Tibial artery (tissue), 4 donors: ENCODE results near the gene TCEA2.

ENCODE experiments used
- DNase-seq, 2 donors: peaks; one replicate each; pipeline ENCODE4 v3.0.0-alpha.2; 2019
- H3K27ac ChIP-seq, 2 donors: fragments of 200-600 bp; sonication (generic) in 1 of 2; 1 replicate in 1 of 2; 2 replicates in 1 of 2; pipeline ENCODE4 v1.5.1; 2018 to 2019; ENCODE audit warnings: mild to moderate bottlenecking in 1 of 2
- H3K27me3 ChIP-seq, 2 donors: fragments of 200-600 bp; sonication (generic) in 1 of 2; one replicate each; pipeline versions ENCODE4 v1.5.1 to v1.6.0; 2016 to 2019
- H3K36me3 ChIP-seq, 3 donors: fragments of 200-600 bp; sonication (generic) in 2 of 3; one replicate each; pipeline ENCODE4 v1.5.1; 2016 to 2019; ENCODE audit warnings: mild to moderate bottlenecking in 2 of 3
- H3K4me1 ChIP-seq, 4 donors: fragments of 200-600 bp; sonication (generic) in 2 of 4; 1 replicate in 3 of 4; 2 replicates in 1 of 4; pipeline ENCODE4 v1.5.1; 2016 to 2019
- H3K4me3 ChIP-seq, 2 donors: fragments of 200-600 bp; sonication (generic) in 1 of 2; 1 replicate in 1 of 2; 2 replicates in 1 of 2; pipeline ENCODE4 v1.5.1; 2018 to 2019; ENCODE audit warnings: mild to moderate bottlenecking in 2 of 2
- H3K9me3 ChIP-seq, 3 donors: fragments of 200-600 bp; sonication (generic) in 1 of 3; one replicate each; pipeline ENCODE4 v1.5.1; 2016 to 2019
- CTCF ChIP-seq, 2 experiments: fragments of 200-600 bp in 1 of 2; fragments of 450-650 bp in 1 of 2; IDR thresholded peaks; one replicate each; pipeline ENCODE4 v1.5.1; 2017 to 2019; ENCODE audit warnings: antibody characterized with exemption in 2 of 2, mild to moderate bottlenecking in 1 of 2, moderate library complexity in 1 of 2
- intact Hi-C: fragments of 100-400 bp; cut with DNase I; formaldehyde crosslinking; loops from one replicate; pipeline ENCODE4 v1.15.0; 2023; ENCODE audit warnings: low total_unique reads

Gene TCEA2

GRCh38 chr20:64049878-64050260, 13.1 kb upstream of the TCEA2 start:
- Histone ChIP-seq H3K36me3 (no peaks in the 10 kb centered on the region), H3K4me1 (peaks cover 0 to 24% (median 14%) of the 10 kb centered on the region in 4 donors), H3K9me3 (no peaks in the 10 kb centered on the region), H3K27me3 (peaks cover 5 to 97% of the 10 kb centered on the region in 2 donors), H3K27ac (no peak overlapping the region), H3K4me3 (peak overlapping the region in 1 of 2 donors; percentile 39)
- no peak for DNase-seq
- intact Hi-C loops, result no loop called here
- no peak for TF ChIP-seq CTCF (IDR thresholded peaks at IDR 0.05)

- DNase-seq, result no peak
- no peaks in the 10 kb centered on the region for H3K9me3 ChIP-seq
- peak overlapping the region in 1 of 2 donors; percentile 4 for H3K27ac ChIP-seq
- intact Hi-C loops, result no loop called here
- no peak for TF ChIP-seq CTCF (IDR thresholded peaks at IDR 0.05)
- peaks cover 0 to 24% (median 14%) of the 10 kb centered on the region in 4 donors for H3K4me1 ChIP-seq
- H3K27me3 ChIP-seq, result peaks cover 5 to 97% of the 10 kb centered on the region in 2 donors
- no peaks in the 10 kb centered on the region for H3K36me3 ChIP-seq
- peak overlapping the region in 1 of 2 donors; percentile 39 for H3K4me3 ChIP-seq
Observed at GRCh38 chr20:64050261-64051032, 12.6 kb upstream of the TCEA2 start.

- H3K4me3 ChIP-seq, result no peak overlapping the region
- no peak for TF ChIP-seq CTCF (IDR thresholded peaks at IDR 0.05)
- no peaks in the 10 kb centered on the region for H3K9me3 ChIP-seq
- H3K36me3 ChIP-seq, result no peaks in the 10 kb centered on the region
- peak overlapping the region in 1 of 2 donors; percentile 4 for H3K27ac ChIP-seq
- DNase-seq, result no peak
- peaks cover 0 to 27% (median 14%) of the 10 kb centered on the region in 4 donors for H3K4me1 ChIP-seq
- peaks cover 5 to 97% of the 10 kb centered on the region in 2 donors for H3K27me3 ChIP-seq
- intact Hi-C loops, result no loop called here
Observed at GRCh38 chr20:64051033-64051452, 12.0 kb upstream of the TCEA2 start.

- TF ChIP-seq CTCF (IDR thresholded peaks at IDR 0.05), result no peak
- DNase-seq, result peak; percentile 63 to 77
- Histone ChIP-seq H3K4me1 (peaks cover 0 to 30% (median 14%) of the 10 kb centered on the region in 4 donors), H3K36me3 (no peaks in the 10 kb centered on the region), H3K27ac (peak overlapping the region in 1 of 2 donors; percentile 6), H3K27me3 (peaks cover 5 to 97% of the 10 kb centered on the region in 2 donors), H3K4me3 (no peak overlapping the region), H3K9me3 (no peaks in the 10 kb centered on the region)
- intact Hi-C loops, result no loop called here
Observed at GRCh38 chr20:64051561-64052325, 11.3 kb upstream of the TCEA2 start.

GRCh38 chr20:64052326-64052722, 10.7 kb upstream of the TCEA2 start:
- no peaks in the 10 kb centered on the region for H3K9me3 ChIP-seq
- H3K4me1 ChIP-seq, result peaks cover 0 to 30% (median 14%) of the 10 kb centered on the region in 4 donors
- no peak for TF ChIP-seq CTCF (IDR thresholded peaks at IDR 0.05)
- DNase-seq, result no peak
- H3K27ac ChIP-seq, result peak overlapping the region in 1 of 2 donors; percentile 6
- intact Hi-C loops, result no loop called here
- peaks cover 5 to 97% of the 10 kb centered on the region in 2 donors for H3K27me3 ChIP-seq
- H3K36me3 ChIP-seq, result no peaks in the 10 kb centered on the region
- no peak overlapping the region for H3K4me3 ChIP-seq
